Activated CD4-positive, alpha-beta T cell treated with anti-CD3 and anti-CD28 coated beads, Interleukin-2, amount 50 U/mL, for 1 hour (primary cell): ENCODE data around the gene PTGER1.

Experiments
- DNase-seq: peaks from one replicate; pipeline ENCODE4 v3.0.0-alpha.2; 2020

The PTGER1 gene

DNA sequence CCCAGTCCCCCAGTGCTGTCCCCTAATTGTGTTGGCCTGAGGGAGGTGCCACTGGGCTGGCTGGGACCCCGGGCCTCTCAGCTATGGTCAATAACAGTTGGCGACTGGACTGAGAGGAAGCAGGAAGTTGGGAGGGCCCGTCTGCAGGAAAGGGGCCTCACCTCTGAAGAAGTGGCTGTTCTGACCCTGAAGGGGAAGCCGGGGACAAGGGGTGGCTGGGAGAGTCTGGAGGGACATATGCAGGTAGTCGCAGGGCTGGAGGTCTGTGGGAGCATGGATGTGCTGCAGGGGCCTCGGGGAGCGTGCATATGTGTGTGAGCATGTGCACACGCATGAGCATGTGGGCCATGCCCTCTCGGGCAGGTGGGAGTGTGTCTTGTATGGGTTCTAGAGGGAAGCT lies 36.1 kb downstream of the PTGER1 start:
- no peak for DNase-seq

DNA sequence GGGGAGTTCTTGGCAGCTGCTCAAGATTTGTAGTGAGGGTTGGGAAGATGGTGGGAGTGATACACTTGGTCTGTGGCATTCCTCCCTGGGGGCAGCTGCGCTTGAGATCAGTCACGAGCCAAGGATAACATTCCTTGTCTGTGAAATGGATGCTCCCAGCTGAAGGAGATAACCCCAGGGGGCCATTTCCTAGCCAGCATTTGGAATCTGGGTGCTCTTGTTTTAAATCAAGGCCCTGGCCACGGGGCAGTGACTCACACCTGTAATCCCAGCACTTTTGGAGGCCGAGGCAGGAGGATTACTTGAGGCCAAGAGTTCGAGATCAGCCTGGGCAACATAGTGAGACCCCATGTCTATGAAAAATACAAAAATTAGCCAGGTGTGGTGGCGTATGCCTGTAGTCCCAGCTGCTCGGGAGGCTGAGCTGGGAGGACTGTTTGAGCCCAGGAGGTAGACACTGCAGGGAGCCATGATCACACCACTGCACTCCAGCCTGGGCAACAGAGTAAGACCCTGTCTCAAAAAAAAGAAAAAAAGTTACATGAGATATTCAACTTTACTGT lies 37.5 kb downstream of the PTGER1 start:
- DNase-seq = no peak

DNA sequence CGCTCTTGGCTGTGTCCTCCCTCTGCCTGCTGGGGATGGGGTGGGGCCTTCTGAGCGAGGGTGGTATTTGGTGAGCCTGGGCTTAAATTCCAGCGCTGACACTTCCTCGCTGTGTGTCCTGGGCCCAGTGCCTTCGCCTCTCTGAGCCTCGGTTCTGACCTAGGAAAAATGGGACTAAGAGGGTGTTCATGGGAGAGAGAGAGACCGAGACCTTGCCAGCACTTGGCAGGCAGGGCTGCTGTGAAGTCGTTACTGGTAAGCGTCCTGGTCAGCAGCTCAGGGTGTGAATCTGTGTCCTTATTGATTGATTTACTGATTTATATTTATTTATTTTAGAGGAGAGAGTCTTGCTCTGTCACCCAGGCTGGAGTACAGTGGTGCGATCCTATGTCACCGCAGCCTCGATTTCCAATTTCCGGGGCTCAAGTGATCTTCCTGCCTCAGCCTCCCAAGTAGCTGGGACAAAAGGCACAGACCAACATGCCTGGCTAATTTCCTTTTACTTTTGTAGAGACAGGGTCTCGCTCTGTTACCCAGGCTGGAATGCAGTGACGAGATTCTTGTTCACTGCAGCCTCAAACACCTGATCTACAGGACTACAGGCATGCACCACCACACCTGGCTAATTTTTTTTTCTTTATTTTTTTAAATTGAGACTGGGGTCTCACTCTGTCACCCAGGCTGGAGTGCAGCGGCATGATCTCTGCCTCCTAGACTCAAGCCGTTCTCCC lies 39.7 kb downstream of the PTGER1 start:
- DNase-seq = no peak

DNA sequence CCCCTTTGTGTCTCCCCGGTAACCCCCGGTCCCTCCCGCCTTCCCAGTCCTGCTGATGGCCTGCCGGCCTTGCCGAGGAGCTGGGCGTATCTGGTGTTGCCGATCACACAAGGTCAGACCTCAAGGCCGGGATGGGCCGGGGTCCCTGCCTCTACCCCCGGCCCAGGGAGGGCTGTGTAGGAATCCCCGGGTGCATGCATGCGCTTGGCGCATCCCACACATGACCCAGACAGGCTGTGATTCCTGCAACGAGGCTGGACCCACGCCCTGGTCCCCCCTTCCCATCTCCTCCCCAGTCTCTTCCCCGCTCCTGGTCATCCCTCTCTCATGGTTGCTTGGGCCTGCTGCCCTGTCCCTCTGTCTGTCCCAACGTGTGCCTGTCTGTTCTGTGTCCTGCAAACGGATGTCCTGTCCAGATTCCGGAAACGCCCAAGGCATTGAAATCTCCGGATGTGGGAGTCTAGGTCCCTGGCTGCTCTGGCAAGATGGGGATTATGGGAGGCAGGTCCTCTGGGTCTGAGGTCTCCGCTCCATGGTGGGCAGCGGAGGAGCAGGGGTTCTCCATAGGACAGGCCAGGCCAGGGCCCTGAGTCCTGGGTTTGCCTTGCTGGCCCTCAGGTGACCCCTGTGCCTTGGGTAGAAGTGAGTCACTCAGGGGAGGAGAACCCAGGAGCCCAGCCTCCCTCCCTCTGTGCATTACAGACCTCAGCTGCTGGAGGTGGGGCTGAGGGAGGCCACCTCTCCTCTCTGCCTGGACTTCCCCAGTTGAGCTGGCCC lies 40.4 kb downstream of the PTGER1 start:
- DNase-seq = no peak

DNA sequence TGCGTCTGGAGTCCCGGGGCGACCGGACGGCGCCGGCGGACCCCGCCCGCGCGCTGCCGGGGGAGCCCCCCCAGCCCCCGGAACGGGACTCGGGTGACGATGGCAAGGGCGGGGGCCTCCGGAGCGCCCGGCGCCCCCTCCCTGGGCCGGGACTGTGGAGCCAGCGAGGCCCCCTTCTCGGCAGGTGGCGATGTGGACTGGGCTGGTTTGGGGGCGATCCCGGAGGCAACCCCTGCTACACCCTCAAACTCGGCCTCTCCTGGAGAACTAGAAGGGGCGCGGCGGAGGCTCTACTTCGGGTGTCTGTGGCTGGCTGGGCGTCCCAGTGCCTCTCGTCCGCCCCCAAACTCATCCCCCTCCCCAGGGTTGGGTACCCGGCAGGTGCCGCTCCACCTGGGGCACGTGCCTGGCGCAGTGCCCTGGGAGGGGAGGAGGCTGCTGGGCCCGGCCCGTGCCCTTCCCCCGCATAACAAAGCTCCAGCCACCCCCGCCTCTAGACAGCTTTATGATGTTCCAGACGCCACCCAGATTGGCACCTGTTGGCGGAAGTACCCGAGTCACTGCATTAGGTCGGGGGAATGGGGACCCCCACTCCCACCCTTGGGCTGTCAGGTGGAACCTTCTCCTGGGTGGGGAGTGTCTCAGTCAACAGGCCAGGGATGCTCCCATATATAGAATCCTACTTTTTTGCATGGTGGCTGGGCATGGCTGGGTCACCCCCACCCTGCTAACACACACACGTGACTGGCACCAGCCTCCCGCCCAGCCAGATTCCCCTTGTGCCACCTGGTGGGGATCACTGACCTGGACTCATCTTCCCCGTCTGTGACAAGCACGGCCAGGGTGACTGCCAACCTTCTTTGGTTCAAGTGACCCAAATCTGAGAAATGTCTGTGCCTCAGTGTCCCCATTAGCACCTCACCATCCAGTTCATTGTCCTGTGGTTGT lies 41.3 kb downstream of the PTGER1 start:
- peak; percentile 55 for DNase-seq

DNA sequence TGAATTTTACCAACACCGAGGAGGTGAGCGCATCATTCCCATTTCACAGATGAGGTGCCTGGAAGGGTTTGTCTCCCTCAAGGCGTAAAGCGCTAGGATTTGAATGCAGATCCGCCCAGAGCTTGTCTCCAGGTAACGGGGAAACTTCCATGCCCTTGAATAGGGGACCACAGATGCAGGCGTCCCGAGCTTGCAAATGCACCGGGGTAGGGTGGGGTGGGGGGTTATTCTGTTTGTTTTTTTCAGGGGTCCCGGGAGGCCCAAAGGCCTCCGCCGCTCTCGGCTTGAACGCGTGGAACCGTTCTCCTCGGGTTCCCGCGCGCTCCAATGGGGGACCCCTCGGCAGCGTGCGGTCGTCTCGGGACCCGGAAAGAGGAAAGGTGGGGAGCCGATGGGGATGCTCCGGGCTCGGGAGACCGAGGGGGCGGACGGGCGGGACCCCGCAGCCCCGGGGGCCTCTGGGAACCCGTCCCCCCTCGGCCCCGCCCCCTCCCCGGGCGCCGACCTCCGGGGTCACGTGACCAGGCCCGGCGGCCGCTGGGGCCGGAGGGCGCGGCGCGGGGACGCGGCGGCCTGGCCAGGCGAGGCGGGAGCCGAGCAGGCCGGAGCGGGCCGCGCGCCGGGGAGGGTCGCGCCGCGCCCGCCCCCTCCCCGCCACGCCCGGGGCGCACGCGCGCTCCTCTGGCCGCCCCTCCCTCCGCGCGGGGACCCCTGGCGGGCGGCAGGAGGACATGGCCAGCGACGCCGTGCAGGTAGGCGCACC lies 42.2 kb downstream of the PTGER1 start, which contains the start of gene PKN1:
TSS of gene PKN1 (plus strand) at position 516 of the 763 bp plus-strand sequence. CDS start at position 732, 216 bp downstream.
- no peak for DNase-seq

DNA sequence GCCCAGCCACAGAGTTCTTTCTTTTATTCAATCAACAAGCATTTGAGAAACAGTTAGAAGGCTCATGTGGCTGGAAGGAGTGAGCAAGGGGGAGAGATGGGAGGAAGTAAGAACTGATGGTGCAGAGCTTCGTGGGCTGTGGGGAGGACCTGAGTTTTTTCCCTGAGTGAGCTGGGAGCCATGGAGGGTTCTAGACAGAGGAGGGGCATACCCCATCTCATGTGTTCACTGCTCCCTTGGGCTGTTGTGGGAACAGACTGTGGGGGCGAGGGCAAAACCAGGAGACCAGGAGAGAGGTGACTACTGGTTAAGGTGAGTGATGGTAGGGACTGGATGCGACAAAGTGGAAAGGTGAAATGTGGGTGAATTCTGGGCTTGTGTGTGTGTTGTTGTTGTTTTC lies 44.4 kb downstream of the PTGER1 start:
- no peak for DNase-seq

DNA sequence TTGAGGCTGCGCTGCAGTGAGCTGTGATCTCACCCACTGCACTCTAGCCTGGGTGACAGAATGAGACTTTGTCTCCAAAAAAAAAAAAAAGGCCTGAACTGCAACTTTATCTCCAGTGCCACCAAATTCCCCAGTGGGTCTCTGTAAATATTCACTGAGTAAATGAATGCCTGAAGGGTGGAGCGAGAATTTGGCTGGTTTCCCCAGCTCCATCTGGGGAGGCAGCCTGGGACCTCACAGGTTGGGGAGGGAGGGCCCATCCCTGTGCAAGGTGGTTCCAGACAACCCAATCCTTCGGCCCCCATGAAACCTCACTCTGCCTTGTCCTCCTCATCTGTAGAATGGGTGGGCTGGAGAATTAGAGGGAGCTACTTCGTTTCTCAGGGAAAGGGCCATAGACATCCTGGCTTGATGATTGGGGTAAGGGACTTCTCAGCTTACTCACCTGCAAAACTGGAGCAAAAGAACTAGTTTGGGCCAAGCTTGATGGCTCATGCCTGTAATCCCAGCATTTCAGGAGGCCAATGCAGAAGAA lies 46.2 kb downstream of the PTGER1 start:
- DNase-seq = no peak

DNA sequence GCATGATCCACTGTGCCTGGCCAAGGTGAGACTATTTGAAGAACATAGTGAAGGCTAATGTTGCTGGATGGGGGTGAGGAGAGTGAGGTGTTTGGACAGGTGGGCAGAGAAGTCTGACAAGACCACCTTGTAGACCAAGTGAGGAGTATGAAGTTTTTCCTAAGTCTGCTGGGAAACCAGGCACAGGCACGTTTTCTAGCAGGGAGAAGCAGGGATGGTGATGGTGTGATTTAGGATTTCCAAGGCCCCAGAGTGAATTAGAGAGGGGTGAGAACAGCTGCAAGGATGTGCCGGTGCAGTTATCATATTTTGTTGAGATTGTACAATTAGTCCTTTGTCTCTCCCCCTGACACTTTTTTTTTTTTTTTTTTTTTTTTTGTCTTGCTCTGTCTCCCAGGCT lies 47.7 kb downstream of the PTGER1 start:
- no peak for DNase-seq

DNA sequence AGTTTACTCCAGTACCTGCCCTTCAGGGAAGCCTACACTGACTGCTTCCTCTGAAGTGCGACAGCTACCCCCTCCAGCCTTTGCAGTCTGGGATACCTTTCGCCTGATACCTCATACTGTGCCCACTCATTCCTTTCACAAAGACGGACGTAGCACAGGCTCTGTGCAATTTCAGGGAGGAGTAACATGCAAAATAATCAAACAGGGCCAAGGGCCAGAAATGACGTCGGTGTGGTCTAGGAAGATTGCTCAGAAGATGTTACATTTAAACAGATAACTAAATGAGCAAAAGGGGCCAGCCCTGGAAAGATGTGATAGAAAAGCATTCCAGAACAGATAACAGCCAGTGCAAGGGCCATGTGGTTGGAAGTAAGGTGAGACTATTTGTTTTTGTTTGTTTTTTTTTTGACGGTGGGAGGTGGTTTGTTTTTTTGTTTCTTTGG lies 49.4 kb downstream of the PTGER1 start:
- DNase-seq = no peak
